ENCODE results near the gene C3orf52. TPM values are rescaled to one million over a fixed set of nuclear protein-coding genes. Genes with fewer than 3 reads are reported as not detected.

C3orf52 gene
- total and polyA plus RNA-seq, 10 of the 15 experiments (the other 5 are each of a cell fraction or from before 2014, with no cell fraction given): 0.15 to 1.9 (median 0.73) TPM

DNA sequence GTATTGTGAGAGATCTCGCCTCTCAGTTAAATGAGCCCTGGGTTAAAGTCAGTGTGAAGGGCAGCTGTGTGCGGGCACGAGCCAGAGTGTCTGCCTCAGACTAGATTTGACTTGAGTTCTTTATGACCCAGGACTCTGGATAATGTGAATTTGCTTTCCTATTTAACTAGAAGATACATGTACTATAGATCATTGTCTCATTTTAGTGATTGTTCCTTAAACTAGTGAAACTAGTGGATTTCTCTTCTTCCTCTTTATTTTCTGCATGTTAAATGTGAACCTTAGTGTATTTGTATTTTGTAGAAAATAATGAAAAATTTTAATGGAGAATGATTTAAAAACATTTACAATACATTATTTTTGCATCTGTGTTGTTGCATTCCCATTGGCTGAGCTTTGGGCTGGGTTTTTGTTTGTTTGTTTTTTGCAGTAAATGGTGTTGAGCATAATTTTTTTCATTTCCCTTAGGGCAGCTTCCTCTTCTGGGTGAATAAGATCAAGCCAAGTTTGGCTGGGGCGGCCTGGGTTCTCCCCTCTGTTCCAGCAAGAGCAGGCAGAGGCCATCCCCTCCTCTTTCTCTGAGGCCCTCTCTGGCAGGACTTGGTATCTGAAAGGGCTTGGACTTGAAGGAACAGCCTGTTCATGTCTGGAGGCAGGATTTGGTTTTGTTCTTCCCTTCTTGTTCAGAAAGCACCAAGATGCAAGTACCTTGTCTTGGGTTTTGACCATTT, 31.8 kb downstream of the C3orf52 start (continued):
- TF ChIP-seq GATAD2B (conservative IDR thresholded peaks at IDR 0.05; ENCODE audit: low read depth): peak; percentile 26; the same call in 1 of the 2 replicates
- no peak for TF ChIP-seq EP300 (IDR thresholded peaks at IDR 0.05; ENCODE audit: borderline replicate concordance in 1 of 2, control insufficient read depth in 1 of 2, low read depth in 2 of 2, low read length in 2 of 2)
- no peak for TF ChIP-seq SMAD5 (IDR thresholded peaks at IDR 0.05; ENCODE audit: low read depth)
- TF ChIP-seq, protein P1, sequence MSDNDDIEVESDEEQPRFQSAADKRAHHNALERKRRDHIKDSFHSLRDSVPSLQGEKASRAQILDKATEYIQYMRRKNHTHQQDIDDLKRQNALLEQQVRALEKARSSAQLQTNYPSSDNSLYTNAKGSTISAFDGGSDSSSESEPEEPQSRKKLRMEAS (IDR thresholded peaks at IDR 0.05; ENCODE audit: low read depth, low read length): 0 out of 2 replicates have a peak, but pooled peaks have one; percentile 16
- TF ChIP-seq, protein P2, sequence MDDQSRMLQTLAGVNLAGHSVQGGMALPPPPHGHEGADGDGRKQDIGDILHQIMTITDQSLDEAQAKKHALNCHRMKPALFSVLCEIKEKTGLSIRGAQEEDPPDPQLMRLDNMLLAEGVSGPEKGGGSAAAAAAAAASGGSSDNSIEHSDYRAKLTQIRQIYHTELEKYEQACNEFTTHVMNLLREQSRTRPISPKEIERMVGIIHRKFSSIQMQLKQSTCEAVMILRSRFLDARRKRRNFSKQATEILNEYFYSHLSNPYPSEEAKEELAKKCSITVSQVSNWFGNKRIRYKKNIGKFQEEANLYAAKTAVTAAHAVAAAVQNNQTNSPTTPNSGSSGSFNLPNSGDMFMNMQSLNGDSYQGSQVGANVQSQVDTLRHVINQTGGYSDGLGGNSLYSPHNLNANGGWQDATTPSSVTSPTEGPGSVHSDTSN (IDR thresholded peaks at IDR 0.05; ENCODE audit: insufficient replicate concordance, low read depth, low read length): no peak
- no peak for TF ChIP-seq MYC (IDR thresholded peaks at IDR 0.05; ENCODE audit: insufficient read depth, insufficient read length, insufficient replicate concordance, low read length, severe bottlenecking)
- no peak for TF ChIP-seq HDAC6 (IDR thresholded peaks at IDR 0.05; ENCODE audit: unreplicated experiment)
- TF ChIP-seq SRF (IDR thresholded peaks at IDR 0.05; ENCODE audit: low read depth in 2 of 2, low read length in 2 of 2): peak in 1 of 2 experiments; percentile 54; a peak in 1 of 4 replicates
- TF ChIP-seq, protein P3, sequence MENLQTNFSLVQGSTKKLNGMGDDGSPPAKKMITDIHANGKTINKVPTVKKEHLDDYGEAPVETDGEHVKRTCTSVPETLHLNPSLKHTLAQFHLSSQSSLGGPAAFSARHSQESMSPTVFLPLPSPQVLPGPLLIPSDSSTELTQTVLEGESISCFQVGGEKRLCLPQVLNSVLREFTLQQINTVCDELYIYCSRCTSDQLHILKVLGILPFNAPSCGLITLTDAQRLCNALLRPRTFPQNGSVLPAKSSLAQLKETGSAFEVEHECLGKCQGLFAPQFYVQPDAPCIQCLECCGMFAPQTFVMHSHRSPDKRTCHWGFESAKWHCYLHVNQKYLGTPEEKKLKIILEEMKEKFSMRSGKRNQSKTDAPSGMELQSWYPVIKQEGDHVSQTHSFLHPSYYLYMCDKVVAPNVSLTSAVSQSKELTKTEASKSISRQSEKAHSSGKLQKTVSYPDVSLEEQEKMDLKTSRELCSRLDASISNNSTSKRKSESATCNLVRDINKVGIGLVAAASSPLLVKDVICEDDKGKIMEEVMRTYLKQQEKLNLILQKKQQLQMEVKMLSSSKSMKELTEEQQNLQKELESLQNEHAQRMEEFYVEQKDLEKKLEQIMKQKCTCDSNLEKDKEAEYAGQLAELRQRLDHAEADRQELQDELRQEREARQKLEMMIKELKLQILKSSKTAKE (IDR thresholded peaks at IDR 0.05; ENCODE audit: low read depth, poor library complexity, severe bottlenecking): peak; percentile 19
- no peak for TF ChIP-seq RCOR1 (conservative IDR thresholded peaks at IDR 0.05; ENCODE audit: low read depth, low read length)
- peak; percentile 50; the same call in 1 of the 2 replicates for TF ChIP-seq ZNF384 (IDR thresholded peaks at IDR 0.05; ENCODE audit: borderline replicate concordance, low read depth, low read length)
- no peak for TF ChIP-seq MYB (IDR thresholded peaks at IDR 0.05; ENCODE audit: borderline replicate concordance, low read depth, low read length)
- peak; percentile 63; the same call in 1 of the 2 replicates for TF ChIP-seq MTA3 (IDR thresholded peaks at IDR 0.05; ENCODE audit: borderline replicate concordance, low read length)
- TF ChIP-seq, protein P4, sequence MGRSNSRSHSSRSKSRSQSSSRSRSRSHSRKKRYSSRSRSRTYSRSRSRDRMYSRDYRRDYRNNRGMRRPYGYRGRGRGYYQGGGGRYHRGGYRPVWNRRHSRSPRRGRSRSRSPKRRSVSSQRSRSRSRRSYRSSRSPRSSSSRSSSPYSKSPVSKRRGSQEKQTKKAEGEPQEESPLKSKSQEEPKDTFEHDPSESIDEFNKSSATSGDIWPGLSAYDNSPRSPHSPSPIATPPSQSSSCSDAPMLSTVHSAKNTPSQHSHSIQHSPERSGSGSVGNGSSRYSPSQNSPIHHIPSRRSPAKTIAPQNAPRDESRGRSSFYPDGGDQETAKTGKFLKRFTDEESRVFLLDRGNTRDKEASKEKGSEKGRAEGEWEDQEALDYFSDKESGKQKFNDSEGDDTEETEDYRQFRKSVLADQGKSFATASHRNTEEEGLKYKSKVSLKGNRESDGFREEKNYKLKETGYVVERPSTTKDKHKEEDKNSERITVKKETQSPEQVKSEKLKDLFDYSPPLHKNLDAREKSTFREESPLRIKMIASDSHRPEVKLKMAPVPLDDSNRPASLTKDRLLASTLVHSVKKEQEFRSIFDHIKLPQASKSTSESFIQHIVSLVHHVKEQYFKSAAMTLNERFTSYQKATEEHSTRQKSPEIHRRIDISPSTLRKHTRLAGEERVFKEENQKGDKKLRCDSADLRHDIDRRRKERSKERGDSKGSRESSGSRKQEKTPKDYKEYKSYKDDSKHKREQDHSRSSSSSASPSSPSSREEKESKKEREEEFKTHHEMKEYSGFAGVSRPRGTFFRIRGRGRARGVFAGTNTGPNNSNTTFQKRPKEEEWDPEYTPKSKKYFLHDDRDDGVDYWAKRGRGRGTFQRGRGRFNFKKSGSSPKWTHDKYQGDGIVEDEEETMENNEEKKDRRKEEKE (IDR thresholded peaks at IDR 0.05): no peak
- no peak for TF ChIP-seq ASH2L (IDR thresholded peaks at IDR 0.05; ENCODE audit: borderline replicate concordance, low read depth)
- TF ChIP-seq, protein P5, sequence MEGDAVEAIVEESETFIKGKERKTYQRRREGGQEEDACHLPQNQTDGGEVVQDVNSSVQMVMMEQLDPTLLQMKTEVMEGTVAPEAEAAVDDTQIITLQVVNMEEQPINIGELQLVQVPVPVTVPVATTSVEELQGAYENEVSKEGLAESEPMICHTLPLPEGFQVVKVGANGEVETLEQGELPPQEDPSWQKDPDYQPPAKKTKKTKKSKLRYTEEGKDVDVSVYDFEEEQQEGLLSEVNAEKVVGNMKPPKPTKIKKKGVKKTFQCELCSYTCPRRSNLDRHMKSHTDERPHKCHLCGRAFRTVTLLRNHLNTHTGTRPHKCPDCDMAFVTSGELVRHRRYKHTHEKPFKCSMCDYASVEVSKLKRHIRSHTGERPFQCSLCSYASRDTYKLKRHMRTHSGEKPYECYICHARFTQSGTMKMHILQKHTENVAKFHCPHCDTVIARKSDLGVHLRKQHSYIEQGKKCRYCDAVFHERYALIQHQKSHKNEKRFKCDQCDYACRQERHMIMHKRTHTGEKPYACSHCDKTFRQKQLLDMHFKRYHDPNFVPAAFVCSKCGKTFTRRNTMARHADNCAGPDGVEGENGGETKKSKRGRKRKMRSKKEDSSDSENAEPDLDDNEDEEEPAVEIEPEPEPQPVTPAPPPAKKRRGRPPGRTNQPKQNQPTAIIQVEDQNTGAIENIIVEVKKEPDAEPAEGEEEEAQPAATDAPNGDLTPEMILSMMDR (IDR thresholded peaks at IDR 0.05 in 2 of 3, conservative IDR thresholded peaks at IDR 0.05 in 1 of 3; ENCODE audit: control insufficient read depth in 2 of 3, extremely low read depth in 1 of 3, insufficient read depth in 1 of 3, low read depth in 3 of 3, low read length in 3 of 3): peak; percentile 32 to 34 (median 33); a peak in 5 of 6 replicates
- no peak; the same call in 1 of the 2 replicates for TF ChIP-seq SPI1 (IDR thresholded peaks at IDR 0.05; ENCODE audit: borderline replicate concordance, insufficient read depth, low read depth, low read length)
- TF ChIP-seq CHD4 (IDR thresholded peaks at IDR 0.05): no peak
- TF ChIP-seq SMC3 (IDR thresholded peaks at IDR 0.05; ENCODE audit: borderline replicate concordance, low read length): no peak; the same call in 1 of the 2 replicates
